OCI-LY3 (cell line): Measurements from ENCODE around the gene WSCD2.

Experiments used
- H2AFZ ChIP-seq: fragments of 200-600, 300-600 bp; shearing (Covaris generic); 2 replicates; pipeline ENCODE4 v1.6.0; 2014; ENCODE audit warnings: antibody characterized with exemption, low read depth, low read length
- H3K27ac ChIP-seq: fragments of 200-600, 300-600 bp; sonication (generic); 2 replicates; pipeline ENCODE4 v1.5.1; 2014; ENCODE audit warnings: mild to moderate bottlenecking, low read length, moderate library complexity, mixed read lengths
- H3K27me3 ChIP-seq: fragments of 200-600, 300-600 bp; sonication (generic); 2 replicates; pipeline ENCODE4 v1.6.1; 2014; ENCODE audit warnings: low read depth, low read length, mixed read lengths
- H3K36me3 ChIP-seq: fragments of 200-600, 300-600 bp; sonication (generic); replicated peaks from 2 replicates; pipeline ENCODE3; 2014; ENCODE audit warnings: low read depth, low read length, mixed read lengths
- H3K4me1 ChIP-seq: fragments of 300-600, 200-600 bp; sonication (generic); 2 replicates; pipeline ENCODE4 v1.6.1; 2014; ENCODE audit warnings: low read length, mixed read lengths
- H3K4me2 ChIP-seq: fragments of 200-600, 300-600 bp; sonication (generic); 2 replicates; pipeline ENCODE4 v1.6.1; 2014; ENCODE audit warnings: low read length, mixed read lengths
- H3K4me3 ChIP-seq: fragments of 300-600, 200-600 bp; sonication (generic); 2 replicates; pipeline ENCODE4 v1.5.1; 2014; ENCODE audit warnings: antibody characterized with exemption, mild to moderate bottlenecking, low read length, moderate library complexity
- H3K79me2 ChIP-seq: fragments of 300-600, 200-600 bp; shearing (Covaris generic); 2 replicates; pipeline ENCODE4 v1.6.1; 2014; ENCODE audit warnings: mild to moderate bottlenecking, low read length, mixed read lengths
- H3K9ac ChIP-seq: fragments of 300-600, 200-600 bp; shearing (Covaris generic); 2 replicates; pipeline ENCODE4 v1.6.0; 2014; ENCODE audit warnings: mild to moderate bottlenecking, low read length, moderate library complexity
- H3K9me3 ChIP-seq: fragments of 200-600, 300-600 bp; shearing (Covaris generic); 2 replicates; pipeline ENCODE4 v1.6.1; 2014; ENCODE audit warnings: low read length, mixed read lengths; ENCODE audit not compliant: insufficient read depth
- H4K20me1 ChIP-seq: fragments of 200-600, 300-600 bp; sonication (generic); 2 replicates; pipeline ENCODE4 v1.6.1; 2016; ENCODE audit warnings: low read length, mixed read lengths; ENCODE audit not compliant: insufficient read depth
- EZH2phosphoT487 ChIP-seq: fragments of 200-600 bp; shearing (Covaris generic); IDR thresholded peaks from 2 replicates; pipeline ENCODE4 v1.6.1; 2018; ENCODE audit warnings: antibody characterized with exemption, mixed run types, low read depth
- TF ChIP-seq, protein P1 (sequence below): fragments of 200-600, 300-600 bp; sonication (generic); IDR thresholded peaks from 2 replicates; pipeline ENCODE4 v1.5.1; 2014; ENCODE audit warnings: antibody characterized with exemption, low read length, low read depth

WSCD2 gene

DNA sequence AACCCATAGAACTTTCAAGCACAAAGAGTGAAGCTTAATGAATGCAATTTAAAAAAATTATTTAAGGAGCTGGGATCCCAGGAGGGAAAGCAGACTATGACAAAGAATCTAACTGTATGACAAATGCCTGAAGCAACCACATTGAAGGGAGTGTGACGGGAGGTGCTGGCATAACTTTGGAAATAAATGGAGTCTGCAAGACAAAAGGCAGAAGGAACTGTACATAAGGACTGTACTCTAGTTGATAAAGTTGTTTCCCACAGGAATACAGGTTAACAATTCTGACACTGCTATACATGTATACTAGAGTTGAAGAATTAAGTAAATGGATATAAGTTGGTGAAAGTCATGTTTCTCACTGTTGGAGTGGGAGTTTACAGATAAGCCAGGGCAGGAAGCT, 41.2 kb upstream of the WSCD2 start:
- Histone ChIP-seq H3K9me3 (peaks cover 8% of the 10 kb centered on the region; the same call in 1 of the 2 replicates), H3K27ac (no peak overlapping the region), H3K4me1 (no peaks in the 10 kb centered on the region), H3K4me3 (no peak overlapping the region), H3K9ac (no peak overlapping the region), H3K4me2 (no peak overlapping the region), H3K36me3 (peaks cover 4% of the 10 kb centered on the region), H3K27me3 (peaks cover 36% of the 10 kb centered on the region), H3K79me2 (no peaks in the 10 kb centered on the region), H2AFZ (no peak overlapping the region), H4K20me1 (no peaks in the 10 kb centered on the region)
- no peak for TF ChIP-seq EZH2phosphoT487
- TF ChIP-seq, protein P1, sequence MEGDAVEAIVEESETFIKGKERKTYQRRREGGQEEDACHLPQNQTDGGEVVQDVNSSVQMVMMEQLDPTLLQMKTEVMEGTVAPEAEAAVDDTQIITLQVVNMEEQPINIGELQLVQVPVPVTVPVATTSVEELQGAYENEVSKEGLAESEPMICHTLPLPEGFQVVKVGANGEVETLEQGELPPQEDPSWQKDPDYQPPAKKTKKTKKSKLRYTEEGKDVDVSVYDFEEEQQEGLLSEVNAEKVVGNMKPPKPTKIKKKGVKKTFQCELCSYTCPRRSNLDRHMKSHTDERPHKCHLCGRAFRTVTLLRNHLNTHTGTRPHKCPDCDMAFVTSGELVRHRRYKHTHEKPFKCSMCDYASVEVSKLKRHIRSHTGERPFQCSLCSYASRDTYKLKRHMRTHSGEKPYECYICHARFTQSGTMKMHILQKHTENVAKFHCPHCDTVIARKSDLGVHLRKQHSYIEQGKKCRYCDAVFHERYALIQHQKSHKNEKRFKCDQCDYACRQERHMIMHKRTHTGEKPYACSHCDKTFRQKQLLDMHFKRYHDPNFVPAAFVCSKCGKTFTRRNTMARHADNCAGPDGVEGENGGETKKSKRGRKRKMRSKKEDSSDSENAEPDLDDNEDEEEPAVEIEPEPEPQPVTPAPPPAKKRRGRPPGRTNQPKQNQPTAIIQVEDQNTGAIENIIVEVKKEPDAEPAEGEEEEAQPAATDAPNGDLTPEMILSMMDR: no peak

- Histone ChIP-seq H2AFZ (no peak overlapping the region), H3K9ac (no peak overlapping the region), H4K20me1 (no peaks in the 10 kb centered on the region)
These were observed 38.8 kb upstream of the WSCD2 start for GRCh38 chr12:108090107-108090899.

GRCh38 chr12:108090932-108091678, 38.0 kb upstream of the WSCD2 start:
- Histone ChIP-seq H4K20me1 (no peaks in the 10 kb centered on the region), H3K27ac (no peak overlapping the region), H3K4me1 (no peaks in the 10 kb centered on the region), H3K36me3 (peaks cover 4% of the 10 kb centered on the region), H3K79me2 (no peaks in the 10 kb centered on the region), H3K4me2 (no peak overlapping the region), H3K9ac (no peak overlapping the region), H3K4me3 (no peak overlapping the region), H3K27me3 (peaks cover 48% of the 10 kb centered on the region), H3K9me3 (peaks cover 8% of the 10 kb centered on the region; the same call in 1 of the 2 replicates), H2AFZ (no peak overlapping the region)
- no peak for TF ChIP-seq EZH2phosphoT487
- TF ChIP-seq, protein P1: no peak

More at GRCh38 chr12:108090107-108090899, 38.8 kb upstream of the WSCD2 start:
- H3K27ac ChIP-seq: no peak overlapping the region
- peaks cover 4% of the 10 kb centered on the region for H3K36me3 ChIP-seq
- peaks cover 8% of the 10 kb centered on the region; the same call in 1 of the 2 replicates for H3K9me3 ChIP-seq
- H3K27me3 ChIP-seq: peaks cover 45% of the 10 kb centered on the region
- H3K4me2 ChIP-seq: no peak overlapping the region
- H3K4me1 ChIP-seq: no peaks in the 10 kb centered on the region
- TF ChIP-seq, protein P1: no peak
- no peak for TF ChIP-seq EZH2phosphoT487
- H3K79me2 ChIP-seq: no peaks in the 10 kb centered on the region
- no peak overlapping the region for H3K4me3 ChIP-seq

DNA sequence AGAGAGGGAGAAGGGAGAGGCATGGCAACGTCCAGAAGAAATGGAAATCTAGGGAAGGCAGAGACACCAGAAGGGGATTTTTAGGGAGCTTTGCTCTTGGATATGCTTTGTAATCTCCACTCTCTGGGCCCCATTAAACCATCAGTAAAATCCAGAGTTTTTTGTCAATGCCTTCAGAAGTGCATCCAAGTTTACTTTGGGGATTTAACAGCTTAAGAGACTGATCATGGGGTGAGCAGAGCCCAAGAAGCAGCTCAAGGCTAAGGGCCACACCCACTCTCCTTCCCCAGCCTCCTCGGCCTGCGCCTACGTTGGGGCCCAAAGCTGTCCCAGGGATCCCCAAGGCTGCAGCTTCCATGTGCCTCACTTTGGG, 37.4 kb upstream of the WSCD2 start:
- Histone ChIP-seq H2AFZ (no peak overlapping the region), H3K4me1 (no peaks in the 10 kb centered on the region), H3K9ac (no peak overlapping the region), H3K27ac (no peak overlapping the region), H3K4me3 (no peak overlapping the region), H3K36me3 (peaks cover 4% of the 10 kb centered on the region), H3K27me3 (peaks cover 54% of the 10 kb centered on the region), H3K9me3 (peaks cover 8% of the 10 kb centered on the region; the same call in 1 of the 2 replicates), H4K20me1 (no peaks in the 10 kb centered on the region), H3K79me2 (no peaks in the 10 kb centered on the region), H3K4me2 (no peak overlapping the region)
- no peak for TF ChIP-seq EZH2phosphoT487
- TF ChIP-seq, protein P1: no peak
